Astrocyte (in vitro differentiated cells and primary cell): ENCODE results near the gene OXNAD1.

Experiments
- EZH2 ChIP-seq: IDR thresholded peaks from 2 replicates; pipeline ENCODE4 v1.6.1; 2012; ENCODE audit warnings: mild to moderate bottlenecking, low read length, inconsistent platforms; ENCODE audit not compliant: insufficient read depth
- TF ChIP-seq, protein P1 (sequence below): IDR thresholded peaks from 2 replicates; pipeline ENCODE4 v1.5.1; 2011; ENCODE audit warnings: low read depth, mild to moderate bottlenecking, inconsistent platforms, low read length, moderate library complexity; ENCODE audit not compliant: insufficient read depth

DNA sequence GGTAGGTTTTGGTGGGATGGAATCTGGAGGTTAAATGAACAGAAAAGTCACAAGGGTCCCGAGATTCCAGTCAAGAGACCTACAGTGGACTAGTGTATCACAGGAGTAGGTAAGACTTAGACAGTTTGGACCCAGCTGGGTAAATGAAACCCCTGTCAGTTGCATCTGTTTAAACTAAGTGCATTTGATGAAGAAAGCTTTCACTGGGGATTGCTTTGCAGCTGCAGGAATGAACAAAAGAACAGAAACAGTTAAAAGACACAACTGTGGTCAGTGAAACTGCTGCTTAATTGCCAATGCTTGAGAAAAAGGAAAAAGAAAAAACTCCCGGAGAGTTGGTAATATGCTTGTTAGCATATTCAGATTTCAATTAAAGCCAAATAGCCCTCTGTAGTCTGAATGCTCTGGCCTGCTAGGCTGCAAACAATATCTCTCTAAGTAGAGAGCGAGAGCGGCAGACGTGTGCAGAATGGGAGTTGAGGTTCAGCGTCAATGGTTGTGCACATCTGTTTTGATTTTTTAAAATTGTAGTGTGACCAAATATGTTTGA is 37.1 kb downstream of the OXNAD1 start:
- no peak for TF ChIP-seq EZH2
- TF ChIP-seq, protein P1, sequence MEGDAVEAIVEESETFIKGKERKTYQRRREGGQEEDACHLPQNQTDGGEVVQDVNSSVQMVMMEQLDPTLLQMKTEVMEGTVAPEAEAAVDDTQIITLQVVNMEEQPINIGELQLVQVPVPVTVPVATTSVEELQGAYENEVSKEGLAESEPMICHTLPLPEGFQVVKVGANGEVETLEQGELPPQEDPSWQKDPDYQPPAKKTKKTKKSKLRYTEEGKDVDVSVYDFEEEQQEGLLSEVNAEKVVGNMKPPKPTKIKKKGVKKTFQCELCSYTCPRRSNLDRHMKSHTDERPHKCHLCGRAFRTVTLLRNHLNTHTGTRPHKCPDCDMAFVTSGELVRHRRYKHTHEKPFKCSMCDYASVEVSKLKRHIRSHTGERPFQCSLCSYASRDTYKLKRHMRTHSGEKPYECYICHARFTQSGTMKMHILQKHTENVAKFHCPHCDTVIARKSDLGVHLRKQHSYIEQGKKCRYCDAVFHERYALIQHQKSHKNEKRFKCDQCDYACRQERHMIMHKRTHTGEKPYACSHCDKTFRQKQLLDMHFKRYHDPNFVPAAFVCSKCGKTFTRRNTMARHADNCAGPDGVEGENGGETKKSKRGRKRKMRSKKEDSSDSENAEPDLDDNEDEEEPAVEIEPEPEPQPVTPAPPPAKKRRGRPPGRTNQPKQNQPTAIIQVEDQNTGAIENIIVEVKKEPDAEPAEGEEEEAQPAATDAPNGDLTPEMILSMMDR: no peak
